CD4-positive, alpha-beta T cell (primary cell): ENCODE data around the gene PVALEF. TPM values are rescaled to one million over a fixed set of nuclear protein-coding genes. Genes with fewer than 3 reads are reported as not detected.

Source experiments
- ATAC-seq: fragments of 200-7000 bp; cut with Tn5 transposase; one replicate; pipeline ENCODE4 v1.10.0; 2022; ENCODE audit warnings: mild to moderate bottlenecking; ENCODE audit not compliant: poor library complexity
- CTCF ChIA-PET: fragments of 350-600 bp; sonication (Branson Sonifier 250); formaldehyde crosslinking; loops from one replicate; lab custom pipeline; 2021; ENCODE audit warnings: antibody characterized with exemption, inconsistent platforms; lab: Charles Lee
- POLR2A ChIA-PET: fragments of 350-600 bp; sonication (Branson Sonifier 250); formaldehyde crosslinking; loops from one replicate; lab custom pipeline; 2021; ENCODE audit warnings: antibody characterized with exemption, inconsistent platforms; lab: Charles Lee
- DNase-seq, 14 experiments: peaks; one replicate each; pipeline ENCODE4 v3.0.0-alpha.2; 2013 to 2020; ENCODE audit warnings: mixed read lengths in 2 of 14
- H3K27ac ChIP-seq, 2 donors: one replicate each; pipeline versions ENCODE4 v1.5.1 to v1.7.0; 2013; ENCODE audit warnings: low read length in 2 of 2, low read depth in 1 of 2, mild to moderate bottlenecking in 1 of 2
- H3K27me3 ChIP-seq, 2 experiments: 1 replicate in 1 of 2; 2 replicates in 1 of 2; pipeline versions ENCODE4 v1.6.1 to v1.7.0; 2013; ENCODE audit warnings: low read length in 2 of 2, control low read depth in 1 of 2, mild to moderate bottlenecking in 1 of 2, moderate library complexity in 1 of 2; ENCODE audit not compliant: insufficient read depth in 2 of 2, control insufficient read depth in 1 of 2
- H3K36me3 ChIP-seq: one replicate; pipeline ENCODE4 v1.6.1; 2013; ENCODE audit warnings: low read length, control low read depth; ENCODE audit not compliant: insufficient read depth
- H3K4me1 ChIP-seq: one replicate; pipeline ENCODE4 v1.6.1; 2013; ENCODE audit warnings: low read length, control low read depth; ENCODE audit not compliant: insufficient read depth
- H3K4me3 ChIP-seq: one replicate; pipeline ENCODE4 v1.5.1; 2013; ENCODE audit warnings: mild to moderate bottlenecking, low read length, moderate library complexity
- H3K9me3 ChIP-seq, 2 experiments: 1 replicate in 1 of 2; 2 replicates in 1 of 2; pipeline versions ENCODE4 v1.6.1 to v1.7.0; 2013; ENCODE audit warnings: low read length in 2 of 2, mild to moderate bottlenecking in 2 of 2, control low read depth in 1 of 2, moderate library complexity in 1 of 2; ENCODE audit not compliant: control insufficient read depth in 1 of 2, insufficient read depth in 1 of 2
- H3K27ac Mint-ChIP-seq: one replicate; pipeline ENCODE4 v1.8.0; 2020; ENCODE audit warnings: mixed read lengths
- H3K27me3 Mint-ChIP-seq: one replicate; pipeline ENCODE4 v1.8.0; 2021; ENCODE audit warnings: mixed read lengths
- H3K36me3 Mint-ChIP-seq: one replicate; pipeline ENCODE4 v1.8.0; 2021; ENCODE audit warnings: low read depth, mixed read lengths
- H3K4me1 Mint-ChIP-seq: one replicate; pipeline ENCODE4 v1.8.0; 2021; ENCODE audit warnings: low read depth, mixed read lengths
- H3K4me3 Mint-ChIP-seq: one replicate; pipeline ENCODE4 v1.8.0; 2020; ENCODE audit warnings: mild to moderate bottlenecking, mixed read lengths
- H3K9me3 Mint-ChIP-seq: one replicate; pipeline ENCODE4 v1.8.0; 2020; ENCODE audit warnings: mixed read lengths
- intact Hi-C, 2 experiments: fragments of 100-400 bp; cut with DNase I in 1 of 2; cut with micrococcal nuclease in 1 of 2; formaldehyde crosslinking; loops; one replicate each; pipeline versions ENCODE4 v1.15.1 to v1.9.0; 2023 to 2025; cut with DNase I, micrococcal nuclease
- total RNA-seq, 174 experiments: library from RNA in 2 of 174; stranded (reverse) in 2 of 174; gene quantifications; one replicate each; pipeline ENCODE4 v1.2.3 and lab custom pipeline; 2021 to 2026
- TF ChIP-seq, protein P1 (sequence below): fragments of 200-600 bp; IDR thresholded peaks from one replicate; pipeline ENCODE4 v1.8.0; 2022; ENCODE audit warnings: antibody characterized with exemption, mild to moderate bottlenecking

The PVALEF gene
- total RNA-seq, 2 experiments from 2014 or later, result not detected

DNA sequence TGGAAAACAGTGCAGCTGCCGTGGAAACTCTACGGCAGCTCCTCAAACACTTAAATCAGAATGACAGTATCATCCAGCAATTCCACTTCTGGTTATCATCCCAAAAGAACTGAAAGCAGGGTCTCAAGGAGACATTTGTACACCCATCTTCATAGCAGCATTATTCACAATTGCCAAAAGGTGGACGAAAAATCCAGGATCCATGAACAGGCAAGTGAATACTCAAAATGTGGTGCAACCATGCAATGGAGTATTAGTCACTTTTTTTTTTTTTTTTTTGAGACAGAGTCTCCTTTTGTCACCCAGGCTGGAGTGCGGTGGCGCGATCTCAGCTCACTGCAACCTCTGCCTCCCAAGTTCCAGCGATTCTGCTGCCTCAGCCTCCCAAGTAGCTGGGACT is 11.4 kb downstream of the PVALEF start:
- Histone ChIP-seq H3K4me1 (no peaks in the 10 kb centered on the region), H3K9me3 (peaks cover 0 to 6% of the 10 kb centered on the region in 2 experiments), H3K4me3 (no peak overlapping the region), H3K27ac (no peak overlapping the region), H3K27me3 (no peaks in the 10 kb centered on the region), H3K36me3 (no peaks in the 10 kb centered on the region)
- ChIA-PET POLR2A (interaction anchor here (0.7 kb wide), 1 partner anchor 109 kb away, joined by 4 read pairs; no protein-coding TSS in a partner anchor), CTCF (interaction anchor here (0.7 kb wide), 1 partner anchor 12 kb away, joined by 3 read pairs; no protein-coding TSS in a partner anchor)
- no peak for DNase-seq
- H3K27ac Mint-ChIP-seq, result no peak overlapping the region
- ATAC-seq, result no peak
- no peaks in the 10 kb centered on the region for H3K4me1 Mint-ChIP-seq
- no peaks in the 10 kb centered on the region for H3K27me3 Mint-ChIP-seq
- H3K4me3 Mint-ChIP-seq, result no peak overlapping the region
- no peaks in the 10 kb centered on the region for H3K36me3 Mint-ChIP-seq
- no peaks in the 10 kb centered on the region for H3K9me3 Mint-ChIP-seq
- intact Hi-C loops, result no loop called here
- TF ChIP-seq, protein P1, sequence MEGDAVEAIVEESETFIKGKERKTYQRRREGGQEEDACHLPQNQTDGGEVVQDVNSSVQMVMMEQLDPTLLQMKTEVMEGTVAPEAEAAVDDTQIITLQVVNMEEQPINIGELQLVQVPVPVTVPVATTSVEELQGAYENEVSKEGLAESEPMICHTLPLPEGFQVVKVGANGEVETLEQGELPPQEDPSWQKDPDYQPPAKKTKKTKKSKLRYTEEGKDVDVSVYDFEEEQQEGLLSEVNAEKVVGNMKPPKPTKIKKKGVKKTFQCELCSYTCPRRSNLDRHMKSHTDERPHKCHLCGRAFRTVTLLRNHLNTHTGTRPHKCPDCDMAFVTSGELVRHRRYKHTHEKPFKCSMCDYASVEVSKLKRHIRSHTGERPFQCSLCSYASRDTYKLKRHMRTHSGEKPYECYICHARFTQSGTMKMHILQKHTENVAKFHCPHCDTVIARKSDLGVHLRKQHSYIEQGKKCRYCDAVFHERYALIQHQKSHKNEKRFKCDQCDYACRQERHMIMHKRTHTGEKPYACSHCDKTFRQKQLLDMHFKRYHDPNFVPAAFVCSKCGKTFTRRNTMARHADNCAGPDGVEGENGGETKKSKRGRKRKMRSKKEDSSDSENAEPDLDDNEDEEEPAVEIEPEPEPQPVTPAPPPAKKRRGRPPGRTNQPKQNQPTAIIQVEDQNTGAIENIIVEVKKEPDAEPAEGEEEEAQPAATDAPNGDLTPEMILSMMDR, result no peak

DNA sequence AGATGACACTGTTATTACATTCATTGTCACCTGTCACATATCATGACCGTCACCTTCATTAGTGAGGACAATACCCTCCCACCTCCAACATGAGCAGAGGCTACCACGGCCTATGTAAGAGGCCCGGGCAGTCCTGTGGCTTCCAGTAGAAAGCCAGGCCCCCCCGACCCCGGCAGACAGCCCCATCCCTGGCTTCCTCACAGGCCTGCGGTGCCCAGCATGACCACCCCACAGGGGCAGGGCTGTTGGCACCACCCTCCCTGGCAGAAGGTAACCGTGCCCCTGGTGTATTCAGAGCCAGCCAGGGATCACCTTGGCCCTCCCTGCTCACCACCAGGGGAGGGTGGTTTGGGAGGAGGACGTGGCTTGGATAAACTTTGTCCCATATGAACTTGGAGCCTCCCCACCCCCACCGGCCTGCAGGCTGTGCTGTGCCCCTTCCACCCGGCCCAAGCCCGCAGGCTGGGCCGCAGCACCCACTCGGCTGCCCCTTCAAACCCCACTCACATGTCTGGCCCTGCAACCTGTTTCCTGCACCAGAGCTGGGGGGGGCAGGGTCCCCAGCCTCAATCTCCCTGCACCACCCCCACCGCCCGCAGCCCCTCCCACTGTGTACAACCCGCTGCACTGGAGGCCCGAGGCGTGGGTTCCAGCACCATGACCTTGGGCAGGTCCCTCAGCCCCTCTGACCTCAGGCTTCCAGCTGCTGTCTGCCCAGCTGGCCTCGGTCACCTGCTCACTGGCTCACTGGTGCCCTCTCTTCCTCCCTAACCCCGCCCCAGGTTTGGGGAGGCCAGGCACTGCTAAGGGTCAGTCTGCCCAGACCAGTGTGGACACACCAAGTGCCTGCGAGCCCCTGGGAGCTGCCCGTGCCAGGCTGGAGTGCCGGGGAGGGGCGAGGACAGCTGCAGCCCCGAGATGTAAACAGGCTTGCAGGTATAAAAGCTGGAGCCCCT is 13.1 kb downstream of the PVALEF start:
- intact Hi-C loops, result no loop called here
- H3K4me3 ChIP-seq, result no peak overlapping the region
- no peak overlapping the region for H3K27ac ChIP-seq
- Mint-ChIP-seq H3K4me3 (no peak overlapping the region), H3K4me1 (no peaks in the 10 kb centered on the region), H3K36me3 (no peaks in the 10 kb centered on the region), H3K27ac (no peak overlapping the region), H3K27me3 (no peaks in the 10 kb centered on the region), H3K9me3 (no peaks in the 10 kb centered on the region)
- peaks cover 0 to 2% of the 10 kb centered on the region in 2 experiments for H3K27me3 ChIP-seq
- POLR2A ChIA-PET, result no interaction called here
- no peak for DNase-seq
- peaks cover 0 to 7% of the 10 kb centered on the region in 2 experiments for H3K9me3 ChIP-seq
- CTCF ChIA-PET, result no interaction called here
- H3K4me1 ChIP-seq, result no peaks in the 10 kb centered on the region
- no peak for ATAC-seq
- no peaks in the 10 kb centered on the region for H3K36me3 ChIP-seq
- TF ChIP-seq, protein P1, result no peak

DNA sequence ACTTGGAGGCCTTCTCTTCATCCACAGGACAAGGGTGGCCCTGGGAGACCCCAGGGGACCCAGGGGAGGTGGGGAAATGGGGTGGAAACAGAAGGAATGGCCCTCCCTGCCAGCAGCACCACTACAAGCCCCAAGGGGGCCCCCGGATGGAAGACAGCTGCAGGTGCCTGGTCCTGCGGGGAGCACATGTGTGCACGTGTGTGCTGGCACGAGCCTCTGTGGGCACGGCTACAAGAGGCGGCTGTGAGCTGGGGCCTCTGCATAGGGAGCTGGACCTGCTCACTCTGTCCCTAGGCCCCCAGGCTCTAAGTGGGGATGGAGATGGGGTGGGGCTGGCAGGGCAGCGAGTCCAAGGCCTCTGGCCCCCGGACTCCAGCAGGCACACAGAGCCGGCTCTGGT is 13.9 kb downstream of the PVALEF start:
- DNase-seq (no peak), ATAC-seq (no peak)
- H3K9me3 Mint-ChIP-seq, result no peaks in the 10 kb centered on the region
- H3K4me3 Mint-ChIP-seq, result no peak overlapping the region
- H3K4me1 Mint-ChIP-seq, result no peaks in the 10 kb centered on the region
- H3K4me3 ChIP-seq, result no peak overlapping the region
- POLR2A ChIA-PET, result no interaction called here
- H3K4me1 ChIP-seq, result no peaks in the 10 kb centered on the region
- peaks cover 0 to 14% of the 10 kb centered on the region in 2 experiments for H3K9me3 ChIP-seq
- no peaks in the 10 kb centered on the region for H3K36me3 Mint-ChIP-seq
- H3K27me3 ChIP-seq, result peaks cover 0 to 2% of the 10 kb centered on the region in 2 experiments
- no peak overlapping the region for H3K27ac ChIP-seq
- TF ChIP-seq, protein P1, result no peak
- H3K27me3 Mint-ChIP-seq, result no peaks in the 10 kb centered on the region
- H3K36me3 ChIP-seq, result no peaks in the 10 kb centered on the region
- CTCF ChIA-PET, result no interaction called here
- intact Hi-C loops, result no loop called here
- H3K27ac Mint-ChIP-seq, result no peak overlapping the region
